ENCODE data around the gene TBC1D3. TPM values are rescaled to one million over a fixed set of nuclear protein-coding genes. Genes with fewer than 3 reads are reported as not detected.
"Not testable (repeated sequence)": the region's sequence is repeated elsewhere in the genome, so short reads cannot be mapped to it uniquely, and the experiment has no call there.

TBC1D3 gene
- not detected for polyA plus RNA-seq (2013, experiment 1 of 2)
- polyA plus RNA-seq (2013, experiment 2 of 2): not detected

DNA sequence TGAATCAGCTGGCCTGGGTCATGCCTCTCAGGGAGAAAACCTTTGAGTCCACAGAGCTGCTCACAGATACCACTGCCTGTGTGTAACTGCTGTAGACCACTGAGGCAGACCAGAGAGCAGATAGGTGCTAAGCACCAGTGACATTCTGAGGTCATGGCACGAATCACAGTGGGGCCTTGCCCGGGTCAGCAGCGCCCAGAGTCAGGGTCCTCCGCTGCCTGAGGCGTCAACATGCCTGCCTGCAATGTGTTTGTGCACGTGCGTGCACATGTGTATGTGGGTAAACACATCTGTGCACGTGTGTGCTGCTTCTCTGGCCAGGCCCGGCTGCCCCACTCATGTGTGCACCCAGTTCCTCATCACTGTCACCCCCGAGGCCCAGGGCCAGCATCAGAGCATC, at the start of gene TBC1D3:
TBC1D3 (minus strand) TSS at position 101 of the 400 bp plus-strand sequence. CDS start 1,526 bp downstream, outside the sequence.
- H3K9ac ChIP-seq (ENCODE audit: low read depth, low read length); H3K4me3 ChIP-seq (ENCODE audit: low read length): not testable (repeated sequence)

DNA sequence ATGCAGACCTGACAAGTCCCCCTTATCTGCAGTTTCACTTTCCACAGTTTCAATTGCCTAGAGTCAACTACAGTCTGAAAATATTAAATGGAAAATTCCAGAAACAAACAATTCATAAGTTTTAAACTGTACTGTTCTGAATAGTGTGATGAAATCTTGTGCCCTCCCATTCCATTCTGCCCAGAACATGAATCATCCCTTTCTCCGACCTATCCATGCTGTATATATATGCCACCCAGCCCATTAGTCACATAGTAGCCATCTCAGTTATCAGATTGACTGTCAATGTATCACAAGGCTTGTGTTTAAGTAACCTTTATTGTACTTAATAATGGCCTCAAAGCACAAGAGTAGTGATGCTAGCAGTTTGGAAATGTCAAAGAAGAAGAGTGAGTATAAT, 40.4 kb upstream of the TBC1D3 start:
- no CpG with 5 or more reads among the region's 1 CpG for WGBS
- H3K36me3 ChIP-seq (ENCODE audit: insufficient read depth, low read length); H3K4me1 ChIP-seq (ENCODE audit: insufficient read depth, low read length); H3K9me3 ChIP-seq (ENCODE audit: insufficient read depth, low read depth, low read length); H3K4me3 ChIP-seq (ENCODE audit: low read length); H3K27me3 ChIP-seq (ENCODE audit: insufficient read depth, low read length); H3K27ac ChIP-seq (ENCODE audit: low read depth, low read length); H3K9ac ChIP-seq (ENCODE audit: low read depth, low read length): not testable (repeated sequence)

More for the DNA sequence above, at the start of gene TBC1D3:
- not testable (repeated sequence) for H3K36me3 ChIP-seq (ENCODE audit: insufficient read depth, low read length); H3K9me3 ChIP-seq (ENCODE audit: insufficient read depth, low read depth, low read length); H3K4me1 ChIP-seq (ENCODE audit: insufficient read depth, low read length); H3K27me3 ChIP-seq (ENCODE audit: insufficient read depth, low read length); H3K27ac ChIP-seq (ENCODE audit: low read depth, low read length)
- WGBS: no CpG with 5 or more reads among the region's 10 CpGs

DNA sequence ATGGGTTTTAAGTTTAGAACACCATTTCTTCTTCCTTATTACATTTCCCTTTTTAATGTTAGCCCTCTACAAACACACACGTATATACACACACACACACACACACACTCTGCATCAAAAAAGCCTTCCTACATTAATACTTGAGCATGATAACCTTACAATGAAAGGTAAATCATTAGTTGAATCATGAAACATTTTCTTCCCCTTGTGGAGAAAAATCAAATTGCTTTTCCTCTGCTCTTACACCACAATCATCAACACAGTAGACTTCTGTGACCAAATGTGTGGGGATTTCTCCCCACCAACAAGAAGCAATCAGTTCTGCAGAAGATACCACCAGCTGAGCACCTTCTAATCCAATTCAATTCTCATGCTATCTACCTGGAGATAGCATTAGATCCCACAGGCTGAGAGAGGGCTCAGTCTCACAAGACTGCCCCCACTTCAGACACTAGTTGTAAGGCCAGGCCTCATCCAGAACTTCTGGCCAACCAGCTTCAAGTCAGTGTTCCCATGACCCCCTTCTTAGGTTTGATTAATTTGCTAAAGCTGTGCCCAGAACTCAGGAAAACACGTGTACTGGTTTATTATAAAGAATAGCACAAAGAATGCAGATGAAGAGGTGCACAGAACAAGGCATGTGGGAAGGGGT, 33.6 kb upstream of the TBC1D3 start:
- H3K4me1 ChIP-seq (ENCODE audit: insufficient read depth, low read length); H3K9me3 ChIP-seq (ENCODE audit: insufficient read depth, low read depth, low read length); H3K4me3 ChIP-seq (ENCODE audit: low read length); H3K9ac ChIP-seq (ENCODE audit: low read depth, low read length); H3K36me3 ChIP-seq (ENCODE audit: insufficient read depth, low read length); H3K27me3 ChIP-seq (ENCODE audit: insufficient read depth, low read length); H3K27ac ChIP-seq (ENCODE audit: low read depth, low read length): not testable (repeated sequence)
- WGBS: no CpG with 5 or more reads among the region's 2 CpGs

DNA sequence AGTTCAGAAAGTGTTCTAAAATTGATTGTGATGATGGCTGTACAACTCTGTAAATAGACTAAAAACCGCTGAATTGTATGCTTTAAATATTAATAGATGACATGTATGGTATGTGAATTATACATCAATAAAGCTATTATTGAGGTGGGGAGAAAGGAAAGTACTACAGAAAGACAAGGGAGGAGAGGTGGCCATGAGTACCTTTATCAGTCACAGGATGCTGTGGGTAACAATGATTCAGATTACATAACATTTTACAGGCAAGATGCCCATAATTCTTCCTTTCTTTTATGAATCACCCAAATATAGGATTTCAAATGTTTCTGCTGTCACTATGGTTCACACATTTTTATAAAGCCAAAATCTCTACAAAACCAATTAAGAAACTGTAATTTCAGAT, 28.5 kb upstream of the TBC1D3 start:
- H3K9ac ChIP-seq (ENCODE audit: low read depth, low read length); H3K9me3 ChIP-seq (ENCODE audit: insufficient read depth, low read depth, low read length); H3K27me3 ChIP-seq (ENCODE audit: insufficient read depth, low read length); H3K4me1 ChIP-seq (ENCODE audit: insufficient read depth, low read length); H3K36me3 ChIP-seq (ENCODE audit: insufficient read depth, low read length); H3K27ac ChIP-seq (ENCODE audit: low read depth, low read length); H3K4me3 ChIP-seq (ENCODE audit: low read length): not testable (repeated sequence)
- WGBS: no CpG with 5 or more reads among the region's 1 CpG

DNA sequence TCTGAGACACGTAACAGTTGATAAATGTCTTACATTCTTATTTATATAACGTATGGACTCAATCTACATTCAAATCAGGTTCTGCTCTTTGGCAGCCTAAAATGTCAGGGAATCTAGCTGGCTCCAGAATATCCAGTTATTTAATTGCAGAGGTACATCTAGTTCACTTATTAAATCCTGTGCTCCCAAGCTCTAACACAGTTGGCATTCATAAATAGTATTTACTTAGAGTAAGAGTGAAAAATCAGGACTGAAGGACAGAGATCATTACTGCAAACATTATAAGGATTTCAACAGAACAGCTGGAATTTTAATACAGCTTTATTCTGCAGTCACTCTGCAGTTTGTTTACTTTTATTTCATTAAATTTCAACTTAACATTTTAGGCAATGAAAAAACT, 7.9 kb upstream of the TBC1D3 start:
- not testable (repeated sequence) for H3K4me3 ChIP-seq (ENCODE audit: low read length); H3K9me3 ChIP-seq (ENCODE audit: insufficient read depth, low read depth, low read length); H3K36me3 ChIP-seq (ENCODE audit: insufficient read depth, low read length); H3K27ac ChIP-seq (ENCODE audit: low read depth, low read length); H3K4me1 ChIP-seq (ENCODE audit: insufficient read depth, low read length); H3K27me3 ChIP-seq (ENCODE audit: insufficient read depth, low read length); H3K9ac ChIP-seq (ENCODE audit: low read depth, low read length)
- WGBS: no CpG with 5 or more reads among the region's 2 CpGs

DNA sequence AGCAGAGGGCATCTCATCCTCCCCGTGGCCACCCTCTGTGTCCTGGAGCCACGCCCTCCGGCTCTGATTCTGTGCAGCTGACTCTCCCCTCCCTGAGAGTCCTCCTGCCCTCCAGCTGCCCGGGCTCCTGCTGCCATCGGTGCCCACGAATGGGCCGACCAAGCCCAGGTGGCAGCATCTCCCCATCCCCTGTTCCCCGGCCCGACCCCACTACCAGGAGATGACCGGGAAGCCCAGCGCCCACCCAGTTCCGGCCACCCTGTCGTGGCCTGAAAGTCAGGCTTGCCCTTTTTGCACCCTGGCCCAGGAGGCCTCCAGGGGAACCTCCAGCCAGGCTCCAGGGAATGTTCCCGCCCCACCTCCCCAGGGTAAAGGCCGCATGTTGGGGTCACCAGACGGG, 57.5 kb downstream of the TBC1D3 start:
- H3K36me3 ChIP-seq (ENCODE audit: insufficient read depth, low read length); H3K9me3 ChIP-seq (ENCODE audit: insufficient read depth, low read depth, low read length); H3K4me1 ChIP-seq (ENCODE audit: insufficient read depth, low read length); H3K4me3 ChIP-seq (ENCODE audit: low read length); H3K9ac ChIP-seq (ENCODE audit: low read depth, low read length); H3K27me3 ChIP-seq (ENCODE audit: insufficient read depth, low read length); H3K27ac ChIP-seq (ENCODE audit: low read depth, low read length): not testable (repeated sequence)
- WGBS: 89% methylated on average over 7 of the region's 16 CpGs
